GM13977 (cell line): ENCODE results near the gene TPST2.

Experiments
- DNase-seq: peaks from one replicate; pipeline ENCODE4 v3.0.0; 2012; ENCODE audit warnings: low spot score
- in situ Hi-C: fragments of 300-500 bp; cut with MboI; formaldehyde crosslinking; loops from one replicate; pipeline ENCODE4 v1.12.0; 2022; ENCODE audit warnings: low sequenced_read_pairs, low pct_unique_long_range_greater_than_20kb, mixed read lengths, inconsistent platforms; ENCODE audit not compliant: unreplicated experiment
- TF ChIP-seq, protein P1 (sequence below): IDR thresholded peaks from 2 replicates; pipeline ENCODE4 v1.5.1; 2012; ENCODE audit warnings: mild to moderate bottlenecking, control low read depth; ENCODE audit not compliant: insufficient read depth; ENCODE audit errors: extremely low read depth, missing control alignments

Gene TPST2

DNA sequence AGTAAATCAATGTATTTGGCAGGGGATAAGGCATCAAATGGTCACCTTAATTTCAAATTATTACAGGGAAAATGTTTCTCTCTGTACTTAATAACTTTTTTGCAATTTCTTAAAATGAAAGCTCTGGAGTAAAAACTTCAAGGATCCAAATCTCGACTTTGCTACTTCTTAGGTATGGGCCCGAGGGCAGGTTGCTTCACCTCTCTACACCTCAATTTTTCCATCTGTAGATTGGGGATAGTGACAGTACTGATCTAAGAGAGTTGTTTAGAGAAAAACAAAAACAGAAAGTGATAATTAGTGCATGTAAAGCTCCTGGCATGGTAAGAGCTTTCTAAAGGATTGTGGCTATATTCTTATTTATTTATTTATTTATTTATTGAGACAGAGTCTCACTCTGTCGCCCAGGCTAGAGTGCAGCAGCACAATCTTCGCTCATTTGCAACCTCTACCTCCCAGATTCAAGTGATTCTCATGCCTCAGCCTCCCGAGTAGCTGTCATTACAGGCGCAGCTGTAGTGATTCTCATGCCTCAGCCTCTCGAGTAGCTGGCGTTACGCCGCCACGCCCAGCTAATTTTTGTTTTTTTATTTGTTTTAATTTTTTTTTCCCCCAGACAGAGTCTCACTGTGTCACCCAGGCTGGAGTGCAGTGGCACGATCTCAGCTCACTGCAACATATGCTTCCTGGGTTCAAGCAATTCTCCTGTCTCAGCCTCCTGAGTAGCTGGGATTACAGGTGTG lies 75.3 kb downstream of the TPST2 start:
- no peak for DNase-seq
- TF ChIP-seq, protein P1, sequence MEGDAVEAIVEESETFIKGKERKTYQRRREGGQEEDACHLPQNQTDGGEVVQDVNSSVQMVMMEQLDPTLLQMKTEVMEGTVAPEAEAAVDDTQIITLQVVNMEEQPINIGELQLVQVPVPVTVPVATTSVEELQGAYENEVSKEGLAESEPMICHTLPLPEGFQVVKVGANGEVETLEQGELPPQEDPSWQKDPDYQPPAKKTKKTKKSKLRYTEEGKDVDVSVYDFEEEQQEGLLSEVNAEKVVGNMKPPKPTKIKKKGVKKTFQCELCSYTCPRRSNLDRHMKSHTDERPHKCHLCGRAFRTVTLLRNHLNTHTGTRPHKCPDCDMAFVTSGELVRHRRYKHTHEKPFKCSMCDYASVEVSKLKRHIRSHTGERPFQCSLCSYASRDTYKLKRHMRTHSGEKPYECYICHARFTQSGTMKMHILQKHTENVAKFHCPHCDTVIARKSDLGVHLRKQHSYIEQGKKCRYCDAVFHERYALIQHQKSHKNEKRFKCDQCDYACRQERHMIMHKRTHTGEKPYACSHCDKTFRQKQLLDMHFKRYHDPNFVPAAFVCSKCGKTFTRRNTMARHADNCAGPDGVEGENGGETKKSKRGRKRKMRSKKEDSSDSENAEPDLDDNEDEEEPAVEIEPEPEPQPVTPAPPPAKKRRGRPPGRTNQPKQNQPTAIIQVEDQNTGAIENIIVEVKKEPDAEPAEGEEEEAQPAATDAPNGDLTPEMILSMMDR: no peak
- in situ Hi-C loops: no loop called here

DNA sequence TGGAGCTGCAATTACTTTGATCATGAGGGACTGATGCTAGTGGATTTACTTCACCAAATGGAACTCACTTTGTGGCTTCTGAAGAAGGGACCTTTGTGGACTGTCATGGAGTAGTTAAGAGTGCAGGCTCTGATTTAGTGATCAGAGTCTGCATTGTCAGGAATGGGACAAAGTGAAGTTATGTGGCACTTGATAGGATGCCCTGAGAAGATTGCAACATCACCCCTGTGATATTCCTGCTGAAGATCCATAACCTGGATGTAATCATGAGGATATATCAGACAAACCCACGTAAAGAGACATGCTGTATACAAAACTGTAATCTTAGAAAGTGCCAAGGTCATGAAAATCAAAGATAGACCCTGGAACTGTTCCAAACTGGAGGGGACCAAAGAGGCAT lies 76.1 kb downstream of the TPST2 start:
- in situ Hi-C loops: no loop called here
- TF ChIP-seq, protein P1: no peak
- no peak for DNase-seq

DNA sequence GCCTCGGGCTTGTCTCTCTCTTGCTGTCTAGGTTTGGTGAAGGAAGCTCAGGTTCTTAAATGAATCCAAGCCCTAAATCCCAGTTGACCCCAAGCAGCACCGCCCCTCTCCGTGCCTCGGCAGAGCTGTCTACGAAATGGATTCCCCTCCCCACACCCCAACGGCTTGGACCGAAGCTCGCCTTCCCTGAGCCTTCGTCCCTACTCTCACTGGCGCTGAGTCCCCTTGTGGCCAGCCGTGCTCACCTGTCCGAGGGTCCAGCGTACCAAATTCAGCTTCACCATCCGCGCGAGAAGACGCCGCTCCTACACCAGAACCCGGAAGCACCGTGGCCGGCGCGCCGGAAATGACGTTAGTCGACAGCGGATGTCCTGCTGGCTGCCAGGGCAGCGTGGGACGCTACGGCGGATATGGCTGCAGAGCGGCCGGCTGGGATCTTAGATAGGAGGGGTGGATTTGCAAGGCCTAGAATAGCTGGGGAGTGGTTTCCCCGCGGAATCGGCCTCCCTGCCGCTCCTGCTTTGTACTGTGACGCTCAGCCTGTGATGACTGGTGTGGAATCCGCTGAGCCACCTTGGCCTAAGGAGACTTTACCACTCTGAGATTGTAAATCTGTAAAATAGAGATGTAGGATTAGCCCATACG lies 77.7 kb downstream of the TPST2 start, which contains the start of gene TFIP11:
TSS of gene TFIP11 (minus strand) at position 325 of the 645 bp plus-strand sequence. CDS start 2,201 bp downstream, outside the sequence.
- TF ChIP-seq, protein P1: no peak
- in situ Hi-C loops: no loop called here
- peak; percentile 94 for DNase-seq

DNA sequence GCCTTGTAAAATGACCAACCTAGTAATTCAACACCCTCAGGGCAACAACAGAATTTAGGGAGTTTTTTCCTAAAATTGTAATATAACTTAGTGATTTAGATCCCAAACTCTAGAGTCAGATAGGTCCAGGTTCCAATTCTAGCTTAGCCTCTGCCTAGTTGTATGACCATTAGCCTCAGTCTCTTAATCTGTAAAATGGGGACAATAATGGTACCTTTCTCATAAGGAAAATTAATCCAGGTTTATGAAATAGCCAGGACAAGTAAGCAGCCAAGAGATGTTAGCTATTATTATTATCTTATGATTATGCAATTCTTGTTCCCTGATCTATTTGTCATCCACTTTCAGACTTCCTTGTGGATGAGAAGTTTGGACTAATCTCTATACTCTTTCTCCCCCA lies 81.8 kb downstream of the TPST2 start:
- in situ Hi-C loops: no loop called here
- DNase-seq: no peak
- TF ChIP-seq, protein P1: no peak

DNA sequence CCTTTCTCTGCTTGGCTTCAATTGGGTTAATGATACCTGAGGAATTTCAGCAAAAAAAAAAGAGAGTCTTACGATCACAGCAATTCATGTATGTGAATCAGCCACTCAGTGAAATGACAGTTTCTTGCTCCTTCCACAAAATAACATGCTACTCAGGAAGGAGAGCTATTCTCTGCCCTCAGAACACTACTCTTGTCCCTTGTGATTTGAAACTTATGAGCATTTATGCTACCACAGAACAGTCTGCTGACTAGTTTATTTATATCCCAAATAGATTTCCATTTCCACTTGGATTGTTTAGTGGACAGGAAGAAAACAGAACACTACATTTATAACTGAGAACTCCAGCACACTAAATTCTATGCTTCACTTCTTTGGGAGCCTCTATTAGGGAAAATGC lies 86.2 kb downstream of the TPST2 start:
- no peak for DNase-seq
- TF ChIP-seq, protein P1: no peak
- in situ Hi-C loops: no loop called here

DNA sequence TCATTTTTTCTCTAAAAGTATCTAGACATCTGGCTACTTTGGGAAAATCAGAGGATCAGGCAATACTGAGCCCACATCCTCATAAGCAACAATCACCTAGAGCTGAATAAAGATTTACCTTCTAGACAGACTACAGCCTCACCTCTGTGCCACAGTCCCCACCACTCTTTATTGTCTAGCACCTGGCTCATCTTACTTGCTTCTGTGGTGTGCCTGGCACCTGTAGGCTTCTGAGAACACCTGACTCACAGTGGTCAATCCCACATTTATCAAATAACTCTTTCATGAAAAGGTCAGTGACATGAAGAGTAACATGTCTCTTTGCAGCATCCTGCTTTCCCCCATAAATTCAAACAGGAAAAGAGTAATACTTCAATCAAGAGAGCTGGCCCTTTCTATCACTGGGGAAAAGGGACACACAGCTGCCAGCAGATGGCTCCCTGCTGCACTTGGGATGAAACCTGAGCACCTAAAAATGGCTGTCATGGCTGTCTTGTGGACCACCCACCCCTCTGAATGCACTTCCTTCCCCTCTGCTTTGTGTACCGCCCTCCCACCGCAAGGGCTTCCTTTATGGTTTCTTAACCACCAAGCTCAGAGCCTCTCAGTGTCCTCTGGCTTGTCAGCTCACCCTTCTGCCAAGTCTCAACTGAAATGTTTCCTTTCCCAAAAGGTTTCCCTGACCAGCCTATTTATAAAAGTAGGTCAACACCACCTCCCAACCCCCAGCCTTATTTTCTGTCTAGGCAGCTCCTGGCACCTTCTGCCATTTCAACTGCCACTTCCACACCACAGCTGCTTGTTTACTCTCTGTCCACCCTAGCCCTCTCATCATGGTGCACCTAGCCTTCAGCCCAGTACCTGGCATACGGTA lies 87.0 kb downstream of the TPST2 start:
- in situ Hi-C loops: no loop called here
- peak; percentile 73 for DNase-seq

More for the DNA sequence above, 87.0 kb downstream of the TPST2 start:
- TF ChIP-seq, protein P1: peak; percentile 71
